OCI-LY1 (cell line): ENCODE data around the gene JMJD1C.

Experiments used
- H2AFZ ChIP-seq: fragments of 200-600 bp; sonication (generic), shearing (Covaris generic); 2 replicates; pipeline ENCODE4 v1.6.0; 2014; ENCODE audit warnings: antibody characterized with exemption, mild to moderate bottlenecking, low read length
- H3F3A ChIP-seq: fragments of 200-600 bp; sonication (generic), shearing (Covaris generic); 2 replicates; pipeline ENCODE4 v1.6.0; 2014; ENCODE audit warnings: mild to moderate bottlenecking, antibody characterized with exemption, low read length, moderate library complexity; ENCODE audit not compliant: insufficient read depth
- H3K27ac ChIP-seq: fragments of 200-600 bp; sonication (generic); 2 replicates; pipeline ENCODE4 v1.5.1; 2014; ENCODE audit warnings: low read length, mixed run types, mild to moderate bottlenecking, low read depth; ENCODE audit not compliant: poor library complexity, severe bottlenecking
- H3K27me3 ChIP-seq: fragments of 200-600 bp; sonication (generic); 2 replicates; pipeline ENCODE4 v1.6.0; 2014; ENCODE audit warnings: antibody characterized with exemption, mild to moderate bottlenecking, low read length, moderate library complexity; ENCODE audit not compliant: insufficient read depth
- H3K36me3 ChIP-seq: fragments of 200-600 bp; sonication (generic); 2 replicates; pipeline ENCODE4 v1.6.1; 2014; ENCODE audit warnings: mild to moderate bottlenecking, antibody characterized with exemption, low read length, moderate library complexity, mixed read lengths; ENCODE audit not compliant: insufficient read depth
- H3K4me1 ChIP-seq: fragments of 200-600 bp; sonication (generic); 2 replicates; pipeline ENCODE4 v1.5.1; 2014; ENCODE audit warnings: mild to moderate bottlenecking, low read length, moderate library complexity; ENCODE audit not compliant: insufficient read depth, severe bottlenecking
- H3K4me2 ChIP-seq: fragments of 200-600 bp; sonication (generic), shearing (Covaris generic); 2 replicates; pipeline ENCODE4 v1.6.1; 2014; ENCODE audit warnings: low read length
- H3K4me3 ChIP-seq: fragments of 200-600 bp; sonication (generic); 2 replicates; pipeline ENCODE4 v1.5.1; 2014; ENCODE audit warnings: low read length, low read depth, mild to moderate bottlenecking, mixed read lengths; ENCODE audit not compliant: poor library complexity, severe bottlenecking
- H3K79me2 ChIP-seq: fragments of 200-600 bp; shearing (Covaris generic); 2 replicates; pipeline ENCODE4 v1.6.1; 2016; ENCODE audit warnings: mixed run types, low read length, mixed read lengths; ENCODE audit not compliant: insufficient read depth
- H3K9ac ChIP-seq: fragments of 200-600 bp; sonication (generic), shearing (Covaris generic); 2 replicates; pipeline ENCODE4 v1.6.1; 2014; ENCODE audit warnings: mild to moderate bottlenecking, low read length, mixed read lengths
- H3K9me2 ChIP-seq: fragments of 200-600 bp; sonication (generic), shearing (Covaris generic); 2 replicates; pipeline ENCODE4 v1.6.1; 2014; ENCODE audit warnings: low read depth, mild to moderate bottlenecking, low read length, mixed read lengths
- H3K9me3 ChIP-seq: fragments of 200-600 bp; shearing (Covaris generic); 2 replicates; pipeline ENCODE4 v1.6.1; 2014; ENCODE audit warnings: low read length, mixed read lengths
- H4K20me1 ChIP-seq: fragments of 200-600 bp; sonication (generic), shearing (Covaris generic); 2 replicates; pipeline ENCODE4 v1.6.0; 2016; ENCODE audit warnings: mild to moderate bottlenecking, low read length; ENCODE audit not compliant: insufficient read depth
- CTCF ChIP-seq: fragments of 200-600 bp; sonication (generic), shearing (Covaris generic); IDR thresholded peaks from 2 replicates; pipeline ENCODE4 v1.5.1; 2017; ENCODE audit warnings: mild to moderate bottlenecking, antibody characterized with exemption, low read length, moderate library complexity, mixed read lengths
- EZH2 ChIP-seq: fragments of 200-600 bp; sonication (generic), shearing (Covaris generic); IDR thresholded peaks from 2 replicates; pipeline ENCODE4 v1.8.0; 2017; ENCODE audit warnings: borderline replicate concordance, mixed run types, mild to moderate bottlenecking, antibody characterized with exemption, low read length, moderate library complexity, mixed read lengths

JMJD1C gene

GRCh38 chr10:63337455-63338251 lies 128.1 kb downstream of the JMJD1C start:
- Histone ChIP-seq H3K4me1 (no peaks in the 10 kb centered on the region), H2AFZ (no peak overlapping the region), H3F3A (no peaks in the 10 kb centered on the region), H3K36me3 (no peaks in the 10 kb centered on the region), H3K4me3 (no peak overlapping the region), H3K79me2 (no peaks in the 10 kb centered on the region), H3K27ac (no peak overlapping the region), H3K4me2 (no peak overlapping the region), H3K9ac (no peak overlapping the region), H3K27me3 (no peaks in the 10 kb centered on the region), H3K9me3 (no peaks in the 10 kb centered on the region), H3K9me2 (no peaks in the 10 kb centered on the region), H4K20me1 (no peaks in the 10 kb centered on the region)
- no peak for TF ChIP-seq CTCF
- TF ChIP-seq EZH2 = no peak

GRCh38 chr10:63331586-63331985 lies 134.2 kb downstream of the JMJD1C start:
- Histone ChIP-seq H3K4me1 (no peaks in the 10 kb centered on the region), H3K36me3 (no peaks in the 10 kb centered on the region), H3K4me3 (no peak overlapping the region), H4K20me1 (no peaks in the 10 kb centered on the region), H3K4me2 (no peak overlapping the region), H3K9me2 (no peaks in the 10 kb centered on the region), H3K9ac (no peak overlapping the region), H3F3A (no peaks in the 10 kb centered on the region), H3K9me3 (no peaks in the 10 kb centered on the region), H2AFZ (no peak overlapping the region), H3K27ac (no peak overlapping the region), H3K79me2 (no peaks in the 10 kb centered on the region), H3K27me3 (no peaks in the 10 kb centered on the region)
- no peak for TF ChIP-seq EZH2
- TF ChIP-seq CTCF = no peak

- Histone ChIP-seq H4K20me1 (no peaks in the 10 kb centered on the region), H3K4me1 (no peaks in the 10 kb centered on the region), H3K27me3 (no peaks in the 10 kb centered on the region), H3K27ac (no peak overlapping the region), H3F3A (no peaks in the 10 kb centered on the region), H2AFZ (no peak overlapping the region), H3K4me2 (no peak overlapping the region), H3K4me3 (no peak overlapping the region), H3K9me2 (no peaks in the 10 kb centered on the region), H3K79me2 (peaks cover 6% of the 10 kb centered on the region; the same call in 1 of the 2 replicates), H3K36me3 (peaks cover 10% of the 10 kb centered on the region), H3K9me3 (no peaks in the 10 kb centered on the region), H3K9ac (no peak overlapping the region)
- TF ChIP-seq EZH2 (no peak), CTCF (no peak)
These were observed 141.3 kb downstream of the JMJD1C start for GRCh38 chr10:63324495-63324854.
